Body of pancreas (tissue), 2 donors: ENCODE measurements around the gene DCAKD. TPM values are rescaled to one million over a fixed set of nuclear protein-coding genes. Genes with fewer than 3 reads are reported as not detected.

Experiments
- small RNA-seq: library from RNA; depleted of rRNA; stranded (forward); fragments of <200 nt; gene quantifications from one replicate; pipeline ENCODE3, GENCODE V24; 2016
- total RNA-seq, 2 donors: library from RNA; depleted of rRNA; stranded (reverse); fragments of >200 nt; gene quantifications; one replicate each; pipeline ENCODE4 v1.1.0, GENCODE V29; 2016

The DCAKD gene
- total RNA-seq, 2 donors from 2014 or later = 19.8 to 20.8 TPM

Small RNA genes lying within 50 kb of the gene (small RNA-seq; reads per million reads assigned to genes)
- not detected for gene AC015936.2
- not detected for gene RF00019

Other genes starting within 250 kb of the DCAKD start
- 1 to 10 TPM; 1.6 to 2.6 TPM for gene GJC1, start 221.3 kb downstream of the DCAKD start, total RNA-seq
- 1 to 10 TPM in 1 of 2 donors, not detected in 1; 9.6 TPM for gene HIGD1B, start 203.7 kb downstream of the DCAKD start, total RNA-seq
- gene EFTUD2, start 152.2 kb downstream of the DCAKD start, total RNA-seq = 10 to 100 TPM; 31.6 to 49.8 TPM
- gene GFAP, start 136.1 kb downstream of the DCAKD start, total RNA-seq = 1 to 10 TPM; 2.0 to 7.0 TPM
- under 1 TPM in 1 of 2 donors, not detected in 1; 0.26 TPM for gene KIF18B, start 103.9 kb downstream of the DCAKD start, total RNA-seq
- gene C1QL1, start 83.3 kb downstream of the DCAKD start, total RNA-seq = 1 to 10 TPM; 2.3 to 2.9 TPM
- 10 to 100 TPM; 26.5 to 33.9 TPM for gene NMT1, start 9.7 kb upstream of the DCAKD start, total RNA-seq
- gene PLCD3, start 80.9 kb upstream of the DCAKD start, total RNA-seq = 10 to 100 TPM in 1 of 2 donors, 1 to 10 TPM in 1; 5.4 to 23.4 TPM
- 10 to 100 TPM; 20.8 to 21.1 TPM for gene ACBD4, start 84.1 kb upstream of the DCAKD start, total RNA-seq
- 10 to 100 TPM; 13.8 to 15.3 TPM for gene HEXIM1, start 96.8 kb upstream of the DCAKD start, total RNA-seq
- 10 to 100 TPM in 1 of 2 donors, 1 to 10 TPM in 1; 5.9 to 10.1 TPM for gene HEXIM2, start 110.2 kb upstream of the DCAKD start, total RNA-seq
- 1 to 10 TPM; 4.0 to 5.2 TPM for gene FMNL1, start 170.3 kb upstream of the DCAKD start, total RNA-seq
- 1 to 10 TPM in 1 of 2 donors, not detected in 1; 1.0 TPM for gene SPATA32, start 210.5 kb upstream of the DCAKD start, total RNA-seq